GM12873 (cell line): ENCODE measurements around the gene USP48.

Experiments
- TF ChIP-seq, protein P1 (sequence below): IDR thresholded peaks from 2 replicates; pipeline ENCODE4 v1.5.1; 2012; ENCODE audit warnings: low read depth, mild to moderate bottlenecking, moderate library complexity, low read length, control low read depth; ENCODE audit not compliant: insufficient read depth; ENCODE audit errors: missing control alignments

USP48 gene

DNA sequence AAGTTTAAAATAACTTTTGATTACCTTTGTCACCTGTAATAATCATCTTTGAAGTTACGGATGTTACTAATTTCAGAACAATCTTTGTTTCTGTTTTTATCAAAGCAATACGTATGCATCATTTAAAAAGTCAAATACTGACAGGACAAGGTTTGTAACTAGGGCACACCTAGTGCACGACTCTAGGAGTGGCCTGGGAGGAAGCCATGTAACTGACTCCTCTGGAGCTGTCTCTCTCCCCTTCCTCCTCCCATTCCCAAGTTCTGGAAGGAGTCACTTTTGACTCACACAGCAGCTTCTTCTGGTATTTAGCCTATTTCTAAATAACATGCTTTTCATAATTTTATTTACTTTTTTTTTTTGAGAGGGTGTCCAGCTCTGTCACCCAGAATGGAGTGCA is 102.0 kb downstream of the USP48 start:
- TF ChIP-seq, protein P1, sequence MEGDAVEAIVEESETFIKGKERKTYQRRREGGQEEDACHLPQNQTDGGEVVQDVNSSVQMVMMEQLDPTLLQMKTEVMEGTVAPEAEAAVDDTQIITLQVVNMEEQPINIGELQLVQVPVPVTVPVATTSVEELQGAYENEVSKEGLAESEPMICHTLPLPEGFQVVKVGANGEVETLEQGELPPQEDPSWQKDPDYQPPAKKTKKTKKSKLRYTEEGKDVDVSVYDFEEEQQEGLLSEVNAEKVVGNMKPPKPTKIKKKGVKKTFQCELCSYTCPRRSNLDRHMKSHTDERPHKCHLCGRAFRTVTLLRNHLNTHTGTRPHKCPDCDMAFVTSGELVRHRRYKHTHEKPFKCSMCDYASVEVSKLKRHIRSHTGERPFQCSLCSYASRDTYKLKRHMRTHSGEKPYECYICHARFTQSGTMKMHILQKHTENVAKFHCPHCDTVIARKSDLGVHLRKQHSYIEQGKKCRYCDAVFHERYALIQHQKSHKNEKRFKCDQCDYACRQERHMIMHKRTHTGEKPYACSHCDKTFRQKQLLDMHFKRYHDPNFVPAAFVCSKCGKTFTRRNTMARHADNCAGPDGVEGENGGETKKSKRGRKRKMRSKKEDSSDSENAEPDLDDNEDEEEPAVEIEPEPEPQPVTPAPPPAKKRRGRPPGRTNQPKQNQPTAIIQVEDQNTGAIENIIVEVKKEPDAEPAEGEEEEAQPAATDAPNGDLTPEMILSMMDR = no peak

DNA sequence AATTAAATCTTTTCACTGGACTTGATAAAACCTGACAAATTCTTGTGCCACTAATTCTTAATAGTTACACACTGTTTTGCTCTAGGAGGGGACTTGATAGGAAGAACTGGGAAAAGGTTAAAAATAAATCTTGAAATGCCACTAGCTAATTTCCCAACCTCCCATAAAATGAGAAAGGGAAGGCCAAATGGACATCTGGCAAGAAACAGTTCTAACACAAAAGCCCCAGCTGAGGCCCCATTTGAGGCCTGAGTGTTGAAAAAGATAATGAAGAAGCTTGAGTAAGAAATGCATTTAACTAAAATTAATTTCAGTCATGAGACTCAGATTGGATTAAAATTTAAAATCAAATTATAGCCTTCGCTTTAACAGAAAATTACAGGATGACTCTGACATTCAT is 102.6 kb downstream of the USP48 start:
- TF ChIP-seq, protein P1 = no peak

DNA sequence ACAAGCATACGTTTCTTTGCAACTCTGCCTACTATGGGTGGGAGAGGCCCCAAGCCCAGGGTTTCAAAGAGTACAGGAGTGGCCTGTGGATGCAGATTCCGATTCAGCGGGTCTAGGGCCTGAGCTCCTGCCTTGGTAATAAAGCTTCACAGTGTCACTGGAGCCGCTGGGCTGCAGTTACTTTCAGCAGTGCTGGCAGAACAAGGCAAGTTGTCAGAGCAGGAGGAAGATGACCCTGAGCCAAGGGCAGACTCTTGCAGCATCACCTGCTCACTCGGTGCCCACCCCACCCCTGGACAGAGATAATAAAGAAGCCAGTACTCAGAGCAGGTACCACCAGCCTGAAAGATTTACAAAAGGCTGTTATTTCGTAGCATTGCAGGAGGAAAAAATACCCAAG is 105.8 kb downstream of the USP48 start:
- TF ChIP-seq, protein P1 = no peak

GRCh38 chr1:21674957-21675356 is 108.0 kb downstream of the USP48 start:
- TF ChIP-seq, protein P1 = no peak

GRCh38 chr1:21673277-21673780 is 109.6 kb downstream of the USP48 start:
- TF ChIP-seq, protein P1 = no peak

DNA sequence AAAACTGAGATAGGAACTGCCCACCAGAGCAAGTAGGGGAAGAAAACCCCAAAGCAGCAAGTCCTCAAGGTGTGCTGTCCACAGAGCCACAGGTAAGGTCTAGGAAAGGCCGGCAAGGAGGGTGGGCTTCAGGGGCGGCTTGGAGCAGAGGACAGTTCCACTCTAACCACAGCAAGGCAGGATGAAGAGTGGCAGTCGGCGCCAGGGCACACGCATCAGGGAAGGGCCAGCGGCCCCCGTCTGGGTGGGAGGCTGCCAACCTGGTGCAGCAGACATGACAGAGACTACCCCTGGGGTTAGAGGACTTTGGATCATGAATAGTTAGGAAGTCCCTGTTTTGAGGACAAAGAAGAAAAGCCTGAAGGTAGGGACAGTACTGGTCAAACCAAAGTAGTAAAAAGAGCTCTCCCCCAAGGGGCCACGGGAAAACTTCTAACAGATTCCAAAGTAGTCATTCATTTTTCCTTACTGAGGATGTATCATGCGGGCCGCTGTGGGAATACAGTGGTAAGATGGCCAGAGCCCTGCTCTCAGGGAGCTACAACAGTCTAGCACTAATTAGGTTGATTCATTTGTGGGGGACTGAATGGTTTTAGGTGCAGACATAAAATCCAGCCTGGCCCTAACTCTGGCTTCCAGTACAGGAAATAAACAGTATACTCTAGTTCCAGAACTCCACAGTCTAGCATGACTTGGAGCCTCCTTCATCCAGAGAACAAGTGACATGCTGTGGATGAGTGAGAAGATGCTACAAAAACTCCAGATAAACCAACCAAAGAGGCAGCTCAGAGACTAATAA is 110.3 kb downstream of the USP48 start:
- TF ChIP-seq, protein P1 = no peak

DNA sequence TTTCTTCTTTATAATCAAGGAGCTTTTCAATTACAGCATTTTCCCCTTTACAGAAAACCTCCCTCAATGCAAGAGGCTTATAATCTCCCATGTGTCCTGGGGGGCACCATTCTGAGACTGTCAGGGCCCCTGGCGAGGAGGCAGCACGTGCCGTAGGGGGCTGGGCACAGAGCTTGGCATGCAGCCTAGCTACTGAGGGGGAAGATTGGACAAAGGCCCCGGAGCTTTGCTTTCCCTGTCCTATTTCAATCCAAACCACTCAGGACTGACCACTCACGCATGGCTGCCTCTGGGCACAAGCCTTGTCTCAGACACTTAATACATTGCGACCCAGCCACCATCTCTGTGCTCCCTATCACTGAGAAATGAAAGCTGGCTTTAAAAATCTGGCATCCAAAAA is 111.0 kb downstream of the USP48 start:
- TF ChIP-seq, protein P1 = no peak
